ENCODE data around the gene FSD1L. TPM values are rescaled to one million over a fixed set of nuclear protein-coding genes. Genes with fewer than 3 reads are reported as not detected.

The FSD1L gene
- total and polyA plus RNA-seq, 2 of the 13 experiments (the other 11 are each of a cell fraction or from before 2014, with no cell fraction given): 4.1 to 5.1 TPM

- no peak for TF ChIP-seq NONO (IDR thresholded peaks at IDR 0.05)
- TF ChIP-seq NONO (CRISPR knock-in tag; conservative IDR thresholded peaks at IDR 0.05): 0 out of 2 replicates have a peak, but pooled peaks have one; percentile 47
- TF ChIP-seq NFYC (CRISPR knock-in tag; IDR thresholded peaks at IDR 0.05): no peak
- TF ChIP-seq, protein P1, sequence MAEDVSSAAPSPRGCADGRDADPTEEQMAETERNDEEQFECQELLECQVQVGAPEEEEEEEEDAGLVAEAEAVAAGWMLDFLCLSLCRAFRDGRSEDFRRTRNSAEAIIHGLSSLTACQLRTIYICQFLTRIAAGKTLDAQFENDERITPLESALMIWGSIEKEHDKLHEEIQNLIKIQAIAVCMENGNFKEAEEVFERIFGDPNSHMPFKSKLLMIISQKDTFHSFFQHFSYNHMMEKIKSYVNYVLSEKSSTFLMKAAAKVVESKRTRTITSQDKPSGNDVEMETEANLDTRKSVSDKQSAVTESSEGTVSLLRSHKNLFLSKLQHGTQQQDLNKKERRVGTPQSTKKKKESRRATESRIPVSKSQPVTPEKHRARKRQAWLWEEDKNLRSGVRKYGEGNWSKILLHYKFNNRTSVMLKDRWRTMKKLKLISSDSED (CRISPR knock-in tag; IDR thresholded peaks at IDR 0.05): no peak
- no peak for TF ChIP-seq SCMH1 (CRISPR knock-in tag; IDR thresholded peaks at IDR 0.05; ENCODE audit: borderline replicate concordance)
- no peak for TF ChIP-seq TGIF2 (CRISPR knock-in tag; IDR thresholded peaks at IDR 0.05)
- no peak for TF ChIP-seq ZNF451 (CRISPR knock-in tag; IDR thresholded peaks at IDR 0.05)
- no peak for TF ChIP-seq CBX2 (IDR thresholded peaks at IDR 0.05; ENCODE audit: low read depth, low read length)
- TF ChIP-seq CBX2 (CRISPR knock-in tag; IDR thresholded peaks at IDR 0.05; ENCODE audit: low read depth): no peak
- TF ChIP-seq, protein P2, sequence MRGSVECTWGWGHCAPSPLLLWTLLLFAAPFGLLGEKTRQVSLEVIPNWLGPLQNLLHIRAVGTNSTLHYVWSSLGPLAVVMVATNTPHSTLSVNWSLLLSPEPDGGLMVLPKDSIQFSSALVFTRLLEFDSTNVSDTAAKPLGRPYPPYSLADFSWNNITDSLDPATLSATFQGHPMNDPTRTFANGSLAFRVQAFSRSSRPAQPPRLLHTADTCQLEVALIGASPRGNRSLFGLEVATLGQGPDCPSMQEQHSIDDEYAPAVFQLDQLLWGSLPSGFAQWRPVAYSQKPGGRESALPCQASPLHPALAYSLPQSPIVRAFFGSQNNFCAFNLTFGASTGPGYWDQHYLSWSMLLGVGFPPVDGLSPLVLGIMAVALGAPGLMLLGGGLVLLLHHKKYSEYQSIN (CRISPR knock-in tag; IDR thresholded peaks at IDR 0.05; ENCODE audit: borderline replicate concordance): no peak
- TF ChIP-seq ZNF891 (CRISPR knock-in tag; IDR thresholded peaks at IDR 0.05): no peak
- TF ChIP-seq HNRNPLL (IDR thresholded peaks at IDR 0.05; ENCODE audit: low read depth, low read length, poor library complexity, severe bottlenecking): peak; percentile 82
- peak; percentile 76 for TF ChIP-seq ASH2L (IDR thresholded peaks at IDR 0.05; ENCODE audit: insufficient read length, low read depth, low read length)
- no peak for TF ChIP-seq ZNF737 (CRISPR knock-in tag; IDR thresholded peaks at IDR 0.05; ENCODE audit: borderline replicate concordance)
- TF ChIP-seq ZBED4 (CRISPR knock-in tag; IDR thresholded peaks at IDR 0.05; ENCODE audit: borderline replicate concordance): no peak; the same call in 1 of the 2 replicates
- peak; percentile 47 for TF ChIP-seq GATAD1 (CRISPR knock-in tag; IDR thresholded peaks at IDR 0.05)
- TF ChIP-seq STAG1 (CRISPR knock-in tag; IDR thresholded peaks at IDR 0.05): peak; percentile 55
- TF ChIP-seq, protein P3, sequence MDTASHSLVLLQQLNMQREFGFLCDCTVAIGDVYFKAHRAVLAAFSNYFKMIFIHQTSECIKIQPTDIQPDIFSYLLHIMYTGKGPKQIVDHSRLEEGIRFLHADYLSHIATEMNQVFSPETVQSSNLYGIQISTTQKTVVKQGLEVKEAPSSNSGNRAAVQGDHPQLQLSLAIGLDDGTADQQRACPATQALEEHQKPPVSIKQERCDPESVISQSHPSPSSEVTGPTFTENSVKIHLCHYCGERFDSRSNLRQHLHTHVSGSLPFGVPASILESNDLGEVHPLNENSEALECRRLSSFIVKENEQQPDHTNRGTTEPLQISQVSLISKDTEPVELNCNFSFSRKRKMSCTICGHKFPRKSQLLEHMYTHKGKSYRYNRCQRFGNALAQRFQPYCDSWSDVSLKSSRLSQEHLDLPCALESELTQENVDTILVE (CRISPR knock-in tag; IDR thresholded peaks at IDR 0.05): no peak; the same call in 1 of the 2 replicates
- no peak for TF ChIP-seq NCOA1 (CRISPR knock-in tag; IDR thresholded peaks at IDR 0.05)
- TF ChIP-seq ZNF501 (CRISPR knock-in tag; IDR thresholded peaks at IDR 0.05): no peak
- TF ChIP-seq NCOA5 (CRISPR knock-in tag; IDR thresholded peaks at IDR 0.05): no peak
- 0 out of 2 replicates have a peak, but pooled peaks have one; percentile 76 for TF ChIP-seq SMAD1 (CRISPR knock-in tag; IDR thresholded peaks at IDR 0.05; ENCODE audit: borderline replicate concordance, low read depth)
Observed at GRCh38 chr9:105447814-105448812, at the start of gene FSD1L (continued).

Measured in HepG2 (cell line).